Fibroblast of lung (primary cell): ENCODE data around the gene MGST2. TPM values are rescaled to one million over a fixed set of nuclear protein-coding genes. Genes with fewer than 3 reads are reported as not detected.

ENCODE experiments used
- DNase-seq, 2 donors: peaks; one replicate each; pipeline versions ENCODE4 v3.0.0 to v3.0.0-alpha.2; 2010; ENCODE audit warnings: low read depth in 2 of 2
- H2AFZ ChIP-seq: 2 replicates; pipeline ENCODE4 v1.5.1; 2012; ENCODE audit warnings: low read length, control low read depth, inconsistent platforms
- H3K27ac ChIP-seq: 2 replicates; pipeline ENCODE4 v1.5.1; 2011; ENCODE audit warnings: low read length, control low read depth; ENCODE audit not compliant: insufficient read depth
- H3K27me3 ChIP-seq: 2 replicates; pipeline ENCODE4 v1.5.1; 2011; ENCODE audit warnings: mild to moderate bottlenecking, low read length; ENCODE audit not compliant: control insufficient read depth, insufficient read depth
- H3K36me3 ChIP-seq: 2 replicates; pipeline ENCODE4 v1.5.1; 2011; ENCODE audit warnings: low read length; ENCODE audit not compliant: control insufficient read depth, insufficient read depth
- H3K4me1 ChIP-seq: 2 replicates; pipeline ENCODE4 v1.5.1; 2011; ENCODE audit warnings: low read length; ENCODE audit not compliant: control insufficient read depth, insufficient read depth; ENCODE audit errors: extremely low read depth
- H3K4me2 ChIP-seq: 2 replicates; pipeline ENCODE4 v1.5.1; 2011; ENCODE audit warnings: low read length, control low read depth; ENCODE audit not compliant: insufficient read depth; ENCODE audit errors: extremely low read depth
- H3K4me3 ChIP-seq, 4 experiments: fragments of 200-600 bp in 1 of 4; sonication (generic) in 1 of 4; replicated peaks in 1 of 4; 2 replicates each; pipeline ENCODE4 v1.5.1; 2011 to 2016; ENCODE audit warnings: low read length in 4 of 4, low read depth in 3 of 4, mild to moderate bottlenecking in 3 of 4, control low read depth in 2 of 4, inconsistent platforms in 1 of 4, mixed read lengths in 1 of 4; ENCODE audit not compliant: insufficient read depth in 1 of 4; ENCODE audit errors: control extremely low read depth in 1 of 4
- H3K79me2 ChIP-seq: 2 replicates; pipeline ENCODE4 v1.5.1; 2012; ENCODE audit warnings: mild to moderate bottlenecking, low read length, inconsistent platforms; ENCODE audit not compliant: control insufficient read depth, insufficient read depth
- H3K9ac ChIP-seq: 2 replicates; pipeline ENCODE4 v1.5.1; 2011; ENCODE audit warnings: mild to moderate bottlenecking, low read length, control low read depth; ENCODE audit not compliant: insufficient read depth
- H3K9me3 ChIP-seq: 2 replicates; pipeline ENCODE4 v1.5.1; 2012; ENCODE audit warnings: low read depth, low read length; ENCODE audit not compliant: control insufficient read depth, insufficient read depth
- H4K20me1 ChIP-seq: 2 replicates; pipeline ENCODE4 v1.5.1; 2011; ENCODE audit warnings: low read length; ENCODE audit not compliant: control insufficient read depth, insufficient read depth; ENCODE audit errors: extremely low read depth
- EZH2 ChIP-seq: IDR thresholded peaks from 2 replicates; pipeline ENCODE4 v1.5.1; 2012; ENCODE audit warnings: low read length, control low read depth, mild to moderate bottlenecking; ENCODE audit errors: missing control alignments
- polyA plus RNA-seq, 2 donors: library from polyadenylated mRNA; depleted of rRNA in 1 of 2; stranded (reverse) in 1 of 2; unstranded in 1 of 2; fragments of >200 nt; gene quantifications; 2 replicates each; pipeline ENCODE4 v1.2.1, GENCODE V29; 2011 to 2012; ENCODE audit warnings: missing spikeins in 1 of 2
- total RNA-seq: library from RNA; depleted of rRNA; stranded (reverse); fragments of >200 nt; gene quantifications from 2 replicates; pipeline ENCODE4 v1.2.1, GENCODE V29; 2014
- TF ChIP-seq, protein P1 (sequence below), 2 donors: IDR thresholded peaks in 1 of 2; conservative IDR thresholded peaks in 1 of 2; 1 replicate in 1 of 2; 2 replicates in 1 of 2; pipeline ENCODE4 v1.5.1; 2011 to 2012; ENCODE audit warnings: low read length in 2 of 2, control low read depth in 1 of 2, inconsistent platforms in 1 of 2, low read depth in 1 of 2, mild to moderate bottlenecking in 1 of 2

MGST2 gene
- total and polyA plus RNA-seq, 2 donors (not counting 1 experiment from before 2014, with no cell fraction given): 5.3 to 20.1 TPM

DNA sequence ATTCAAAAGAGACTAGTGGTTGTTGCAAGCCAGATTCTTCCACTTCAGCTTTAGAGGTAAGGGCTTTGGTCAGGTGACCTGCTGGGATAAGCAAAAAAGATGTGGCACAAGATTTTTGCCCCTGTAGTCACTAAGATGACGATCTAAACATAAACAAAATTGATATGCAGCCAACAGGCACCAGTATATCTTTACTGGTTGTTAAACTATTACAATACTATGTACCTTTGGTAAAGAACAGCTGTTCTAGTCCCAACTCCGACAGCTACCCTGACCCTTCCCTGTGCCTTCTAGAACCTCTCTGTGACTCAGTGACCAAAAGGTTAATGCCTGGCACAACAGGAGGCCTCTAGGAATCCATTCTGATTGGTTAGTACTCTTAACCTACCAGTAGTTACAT lies 59.6 kb downstream of the MGST2 start:
- H3K27me3 ChIP-seq: no peaks in the 10 kb centered on the region
- no peaks in the 10 kb centered on the region for H4K20me1 ChIP-seq
- H2AFZ ChIP-seq: no peak overlapping the region
- H3K4me3 ChIP-seq: no peak overlapping the region
- DNase-seq: no peak
- no peak overlapping the region for H3K4me2 ChIP-seq
- no peak overlapping the region for H3K27ac ChIP-seq
- H3K36me3 ChIP-seq: no peaks in the 10 kb centered on the region
- no peak for TF ChIP-seq EZH2
- TF ChIP-seq, protein P1, sequence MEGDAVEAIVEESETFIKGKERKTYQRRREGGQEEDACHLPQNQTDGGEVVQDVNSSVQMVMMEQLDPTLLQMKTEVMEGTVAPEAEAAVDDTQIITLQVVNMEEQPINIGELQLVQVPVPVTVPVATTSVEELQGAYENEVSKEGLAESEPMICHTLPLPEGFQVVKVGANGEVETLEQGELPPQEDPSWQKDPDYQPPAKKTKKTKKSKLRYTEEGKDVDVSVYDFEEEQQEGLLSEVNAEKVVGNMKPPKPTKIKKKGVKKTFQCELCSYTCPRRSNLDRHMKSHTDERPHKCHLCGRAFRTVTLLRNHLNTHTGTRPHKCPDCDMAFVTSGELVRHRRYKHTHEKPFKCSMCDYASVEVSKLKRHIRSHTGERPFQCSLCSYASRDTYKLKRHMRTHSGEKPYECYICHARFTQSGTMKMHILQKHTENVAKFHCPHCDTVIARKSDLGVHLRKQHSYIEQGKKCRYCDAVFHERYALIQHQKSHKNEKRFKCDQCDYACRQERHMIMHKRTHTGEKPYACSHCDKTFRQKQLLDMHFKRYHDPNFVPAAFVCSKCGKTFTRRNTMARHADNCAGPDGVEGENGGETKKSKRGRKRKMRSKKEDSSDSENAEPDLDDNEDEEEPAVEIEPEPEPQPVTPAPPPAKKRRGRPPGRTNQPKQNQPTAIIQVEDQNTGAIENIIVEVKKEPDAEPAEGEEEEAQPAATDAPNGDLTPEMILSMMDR (conservative IDR thresholded peaks at IDR 0.05 in 1 of 2, IDR thresholded peaks at IDR 0.05 in 1 of 2; ENCODE audit: low read depth in 1 of 2, low read length in 2 of 2): no peak
- H3K9me3 ChIP-seq: no peaks in the 10 kb centered on the region
- H3K9ac ChIP-seq: no peak overlapping the region
- H3K4me1 ChIP-seq: no peaks in the 10 kb centered on the region
- H3K79me2 ChIP-seq: no peaks in the 10 kb centered on the region

DNA sequence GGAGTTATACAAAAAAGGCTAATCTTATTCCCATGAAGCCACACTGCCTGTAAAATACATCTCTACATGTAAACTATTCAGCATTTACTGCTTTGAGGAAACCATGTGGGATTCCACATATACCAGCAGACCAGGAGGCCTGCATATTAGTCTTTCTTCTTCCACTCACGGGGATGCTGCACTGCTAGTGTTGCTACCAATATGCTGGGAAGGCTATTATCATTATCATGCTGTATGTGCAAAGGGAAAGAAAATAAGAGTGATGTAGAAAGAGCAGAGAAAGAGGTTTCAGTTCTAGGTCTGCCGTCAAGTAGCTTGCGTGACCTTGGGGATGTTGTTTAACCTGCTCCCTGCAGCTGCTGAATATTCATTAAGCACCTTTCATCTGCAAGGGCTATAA lies 61.0 kb downstream of the MGST2 start:
- Histone ChIP-seq H3K27me3 (no peaks in the 10 kb centered on the region), H3K4me2 (no peak overlapping the region), H4K20me1 (no peaks in the 10 kb centered on the region), H3K79me2 (no peaks in the 10 kb centered on the region), H2AFZ (no peak overlapping the region), H3K9ac (no peak overlapping the region), H3K9me3 (no peaks in the 10 kb centered on the region), H3K36me3 (no peaks in the 10 kb centered on the region), H3K4me1 (no peaks in the 10 kb centered on the region), H3K4me3 (no peak overlapping the region), H3K27ac (no peak overlapping the region)
- DNase-seq: no peak
- TF ChIP-seq, protein P1 (conservative IDR thresholded peaks at IDR 0.05 in 1 of 2, IDR thresholded peaks at IDR 0.05 in 1 of 2; ENCODE audit: low read depth in 1 of 2, low read length in 2 of 2): no peak
- no peak for TF ChIP-seq EZH2

DNA sequence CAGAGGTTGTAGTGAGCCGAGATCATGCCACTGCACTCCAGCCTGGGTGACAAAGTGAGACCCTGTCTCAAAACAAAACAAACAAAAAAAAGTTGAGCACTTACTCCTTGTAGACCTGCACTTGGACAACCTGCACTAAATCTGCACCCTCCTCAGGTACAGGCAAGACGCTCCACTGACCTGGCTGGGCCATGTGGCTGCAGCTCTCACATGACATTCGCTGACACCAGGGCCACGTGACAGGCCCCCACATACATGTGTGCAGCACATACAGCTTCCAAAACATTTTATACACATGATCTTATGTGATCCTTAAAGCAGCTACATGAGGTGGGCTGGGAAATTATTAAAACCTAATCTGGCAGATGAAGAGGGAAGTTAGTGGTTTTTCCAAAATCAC lies 62.5 kb downstream of the MGST2 start:
- Histone ChIP-seq H4K20me1 (no peaks in the 10 kb centered on the region), H3K4me3 (no peak overlapping the region), H2AFZ (no peak overlapping the region), H3K79me2 (no peaks in the 10 kb centered on the region), H3K4me2 (no peak overlapping the region), H3K36me3 (no peaks in the 10 kb centered on the region), H3K27me3 (no peaks in the 10 kb centered on the region), H3K9ac (no peak overlapping the region), H3K27ac (no peak overlapping the region), H3K9me3 (no peaks in the 10 kb centered on the region), H3K4me1 (no peaks in the 10 kb centered on the region)
- no peak for TF ChIP-seq EZH2
- TF ChIP-seq, protein P1 (conservative IDR thresholded peaks at IDR 0.05 in 1 of 2, IDR thresholded peaks at IDR 0.05 in 1 of 2; ENCODE audit: low read depth in 1 of 2, low read length in 2 of 2): no peak
- DNase-seq: no peak
